Islet precursor cell (in vitro differentiated cells): ENCODE data around the gene PRKAR1B.
"Not testable (repeated sequence)": the region's sequence is repeated elsewhere in the genome, so short reads cannot be mapped to it uniquely, and the experiment has no call there.

Source experiments
- DNase-seq: peaks from one replicate; pipeline ENCODE4 v3.0.0-alpha.2; 2018

Gene PRKAR1B

GRCh38 chr7:638256-639011 lies 88.6 kb downstream of the PRKAR1B start:
- no peak for DNase-seq

DNA sequence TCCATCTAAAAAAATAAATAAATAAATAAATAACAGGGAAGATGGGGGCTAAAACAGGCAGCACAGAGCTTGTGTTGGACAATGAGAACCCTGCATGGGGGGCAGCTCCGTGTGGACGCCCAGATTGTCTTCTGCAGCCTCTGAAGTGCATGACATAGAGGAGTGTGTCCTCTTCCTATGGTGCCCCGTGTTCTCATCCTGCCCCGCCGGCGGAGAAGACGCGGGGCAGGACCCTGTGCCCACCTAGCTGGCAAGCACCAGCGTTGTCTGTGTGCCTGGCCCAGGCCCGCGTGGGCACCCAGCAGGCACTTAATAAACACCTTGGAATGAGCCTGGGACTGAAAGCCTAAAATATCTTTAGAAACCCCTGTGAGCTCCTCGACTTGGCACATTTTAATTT lies 89.3 kb downstream of the PRKAR1B start:
- no peak for DNase-seq

DNA sequence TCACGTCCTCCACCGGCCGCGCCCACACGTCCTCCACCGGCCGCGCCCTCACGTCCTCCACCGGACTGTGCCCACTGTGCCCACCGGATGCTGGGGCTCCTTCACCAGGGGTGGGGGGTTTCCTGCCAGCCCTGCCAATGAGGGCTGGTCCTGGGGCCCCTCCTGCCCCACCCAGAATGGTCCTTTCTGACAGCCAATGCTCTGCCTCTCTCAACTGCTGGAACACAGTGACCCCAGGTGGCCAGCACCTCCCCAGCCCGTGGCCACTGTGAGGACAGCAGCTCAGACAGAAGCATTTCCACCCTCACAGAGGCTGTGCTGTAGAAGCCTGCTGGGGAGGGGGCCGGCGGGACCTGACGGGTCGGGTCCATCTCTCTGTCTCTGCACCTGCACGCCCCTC lies 90.7 kb downstream of the PRKAR1B start:
- DNase-seq: no peak

GRCh38 chr7:635687-636382 lies 91.2 kb downstream of the PRKAR1B start:
- DNase-seq: not testable (repeated sequence)

- no peak for DNase-seq
Observed at GRCh38 chr7:635227-635626, 91.9 kb downstream of the PRKAR1B start.

GRCh38 chr7:633381-634018 lies 93.6 kb downstream of the PRKAR1B start:
- no peak for DNase-seq

- DNase-seq: no peak
Observed at GRCh38 chr7:632831-633210, 94.3 kb downstream of the PRKAR1B start.

DNA sequence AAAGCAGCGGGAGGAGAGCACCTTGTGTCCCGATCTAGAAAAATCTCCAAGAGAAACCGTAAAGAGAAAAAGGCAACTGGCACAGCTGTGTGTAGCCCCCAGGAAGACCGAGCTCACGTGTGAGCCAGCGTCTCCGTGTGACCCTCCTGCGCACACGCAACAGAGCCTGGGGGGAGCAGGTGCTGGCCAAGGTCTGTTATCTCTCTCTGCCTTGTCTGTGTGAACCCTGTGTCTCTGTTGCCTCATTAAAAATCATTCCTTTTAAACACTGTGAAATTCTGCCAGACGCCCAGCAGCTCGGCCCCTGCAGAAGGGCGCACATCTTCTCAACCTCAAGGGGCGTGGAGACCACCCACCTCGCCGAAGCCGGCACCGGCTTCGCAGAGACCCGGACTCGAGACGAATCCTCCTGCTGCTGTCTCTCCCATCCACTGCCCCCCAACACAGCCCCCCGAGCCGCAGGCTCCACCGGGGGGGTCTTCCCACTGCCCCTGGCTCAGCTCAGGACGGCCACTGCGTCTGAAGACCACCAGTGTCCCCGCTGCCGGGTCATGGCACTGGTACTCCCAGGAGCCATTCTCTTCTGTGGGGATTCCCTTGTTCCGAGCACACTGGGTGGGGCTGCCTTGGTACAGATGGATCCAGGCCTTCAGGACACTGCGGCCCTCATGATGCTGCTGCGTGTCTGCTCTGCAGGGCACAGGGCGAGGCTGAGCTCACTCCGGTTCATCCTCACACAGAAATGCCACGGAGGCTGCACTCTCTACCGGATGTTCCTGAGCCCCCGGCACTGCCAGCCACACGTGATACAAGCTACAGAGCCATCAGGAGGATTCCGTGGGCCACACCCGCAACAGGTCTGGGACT lies 94.9 kb downstream of the PRKAR1B start:
- no peak for DNase-seq

DNA sequence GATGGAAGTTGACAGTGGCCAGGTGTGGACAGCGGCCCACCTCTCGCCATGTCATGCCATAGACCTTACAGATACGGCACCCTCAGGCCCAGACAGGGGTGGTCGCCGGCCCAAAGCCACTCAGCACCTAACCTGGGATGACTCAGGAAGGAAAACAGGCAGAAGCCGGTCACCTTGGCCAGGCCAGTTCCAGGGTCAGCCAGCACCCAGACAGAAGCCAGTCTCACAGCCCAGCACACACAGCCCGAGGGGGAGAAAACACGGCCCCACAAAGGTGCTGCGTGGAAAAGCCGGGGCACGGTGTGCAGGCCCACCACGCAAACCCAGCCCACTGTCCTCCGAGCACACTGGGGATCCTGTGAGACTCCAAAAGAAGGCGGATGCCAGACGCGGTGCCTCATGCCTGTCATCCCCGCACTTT lies 95.8 kb downstream of the PRKAR1B start:
- DNase-seq: no peak

GRCh38 chr7:630539-630938 lies 96.5 kb downstream of the PRKAR1B start:
- no peak for DNase-seq

- no peak for DNase-seq
Observed at GRCh38 chr7:630111-630511, 97.0 kb downstream of the PRKAR1B start.

DNA sequence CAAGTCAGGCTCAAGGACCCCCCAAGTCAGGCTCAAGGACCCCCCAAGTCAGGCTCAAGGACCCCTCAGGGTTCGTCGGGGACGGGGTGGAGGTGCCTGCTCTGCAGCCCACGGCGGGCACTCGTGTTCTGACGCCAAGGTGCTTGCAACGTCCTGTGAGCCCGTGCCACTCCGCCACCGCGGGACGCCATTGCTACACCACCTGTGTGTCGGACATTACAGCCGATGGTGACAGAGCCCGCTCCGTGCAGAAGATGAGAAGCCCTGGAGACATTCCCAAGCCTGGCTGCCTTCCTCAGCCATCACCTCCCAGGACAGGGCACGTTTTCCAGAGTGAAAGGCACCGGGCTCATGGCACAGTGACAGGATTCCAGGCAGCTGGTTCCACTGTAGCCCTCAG lies 98.3 kb downstream of the PRKAR1B start:
- DNase-seq: no peak

GRCh38 chr7:628402-628763 lies 98.7 kb downstream of the PRKAR1B start:
- no peak for DNase-seq

GRCh38 chr7:627661-628401 lies 99.2 kb downstream of the PRKAR1B start:
- DNase-seq: no peak

GRCh38 chr7:625376-625971 lies 101.6 kb downstream of the PRKAR1B start:
- no peak for DNase-seq

DNA sequence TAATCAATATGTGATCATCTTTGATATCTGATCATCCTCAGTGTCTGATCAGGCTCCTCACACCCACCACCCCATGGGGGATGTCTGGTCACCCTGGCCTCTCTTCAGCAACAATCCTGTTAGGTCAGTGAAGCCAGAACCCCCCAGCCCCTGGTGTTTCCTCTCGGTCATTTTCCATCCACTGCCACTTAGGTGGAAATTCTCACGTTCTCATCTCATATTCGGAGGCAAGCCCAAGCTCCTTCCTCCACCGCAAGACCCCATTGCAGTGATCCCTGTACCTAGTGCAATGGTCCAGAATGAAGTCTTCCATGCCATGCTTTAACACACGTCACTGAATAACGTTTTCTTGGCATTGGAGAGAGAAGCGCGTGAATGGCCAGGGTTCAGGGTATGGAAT lies 103.6 kb downstream of the PRKAR1B start:
- no peak for DNase-seq

DNA sequence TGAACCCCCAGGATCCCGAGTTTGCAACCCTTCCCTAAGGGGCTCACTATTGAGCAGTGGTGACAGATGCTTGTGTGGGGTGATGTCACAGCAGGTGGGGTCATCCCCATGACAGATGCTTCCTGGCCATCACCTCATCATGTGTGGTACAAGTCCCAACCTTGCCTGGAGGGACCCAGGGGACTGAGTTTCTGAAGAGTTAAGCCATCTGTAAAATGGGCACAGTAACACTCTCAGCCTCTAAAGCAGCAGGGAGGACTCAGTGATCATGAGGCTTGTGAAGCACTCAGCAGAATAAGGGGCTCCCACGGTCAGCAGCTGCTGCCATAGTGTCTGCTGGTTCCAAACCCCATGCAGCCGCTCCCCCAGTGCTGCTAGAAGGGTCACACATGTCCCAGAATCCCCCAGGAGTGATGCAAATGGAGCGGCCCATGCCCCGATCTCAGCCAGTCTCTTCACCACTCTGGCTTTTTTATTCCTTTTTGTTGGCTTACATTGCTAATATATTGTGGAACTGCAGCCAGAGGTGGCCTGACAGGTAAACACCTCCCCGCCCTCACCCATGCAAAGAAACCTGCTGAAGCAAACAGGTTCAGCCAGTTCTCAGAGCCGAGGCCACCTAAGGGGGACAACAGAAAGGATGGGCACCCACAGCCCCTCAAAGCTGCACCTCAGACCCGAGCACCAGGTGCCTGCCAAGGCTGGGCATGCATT lies 105.4 kb downstream of the PRKAR1B start:
- no peak for DNase-seq

- no peak for DNase-seq
Observed at GRCh38 chr7:620885-621284, 106.2 kb downstream of the PRKAR1B start.

DNA sequence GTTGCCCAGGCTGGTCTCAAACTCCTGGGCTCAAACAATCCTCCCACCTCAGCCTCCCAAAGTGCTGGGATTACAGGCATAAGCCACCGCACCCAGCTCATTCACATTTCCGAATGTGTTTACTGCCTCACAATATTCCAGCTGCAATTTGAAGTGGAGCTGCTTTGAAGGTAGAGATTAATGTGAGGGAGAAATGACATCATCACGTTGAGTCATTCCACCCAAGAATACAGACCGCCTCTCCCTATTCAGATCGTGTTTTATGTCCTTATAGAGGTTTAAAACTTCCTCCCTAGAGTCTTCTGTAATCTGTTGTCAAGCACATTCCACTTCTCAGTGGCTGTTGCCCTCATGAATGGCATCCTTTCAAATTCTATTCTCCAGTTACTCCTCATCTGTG lies 107.0 kb downstream of the PRKAR1B start:
- DNase-seq: no peak

DNA sequence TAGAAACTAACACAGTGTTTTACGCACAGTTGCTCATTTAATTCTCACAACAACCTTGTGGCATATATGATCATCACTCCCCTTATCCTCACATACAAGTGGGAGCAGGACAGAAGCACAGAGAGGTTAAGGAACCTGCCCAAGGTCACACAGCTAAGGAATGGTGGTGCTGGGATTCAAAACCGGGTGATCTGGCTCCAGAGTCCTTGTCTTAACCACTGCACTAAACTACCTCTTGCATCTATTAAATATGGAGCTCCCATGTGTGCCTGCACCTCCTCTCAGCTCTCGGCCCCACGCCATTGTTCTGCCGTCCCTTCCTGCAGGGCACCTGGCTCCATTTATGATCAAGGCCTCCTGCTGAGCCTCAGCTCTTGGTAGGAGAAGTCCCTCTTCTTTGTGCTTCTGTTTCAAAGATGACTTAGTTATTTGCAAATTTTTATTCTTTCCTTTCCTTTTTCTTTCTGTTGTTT lies 107.7 kb downstream of the PRKAR1B start:
- no peak for DNase-seq
